ENCODE results near the gene CDK9. TPM values are rescaled to one million over a fixed set of nuclear protein-coding genes. Genes with fewer than 3 reads are reported as not detected.
A peak's percentile ranks its signal among the peaks of the same experiment; 100 is the strongest.

The CDK9 gene
- total RNA-seq, 2 donors from 2014 or later = 104 to 111 TPM

- Histone ChIP-seq H3K9me3 (no peaks in the 10 kb centered on the region), H3K36me3 (peaks cover 36% of the 10 kb centered on the region), H3K4me3 (no peak overlapping the region), H3K4me1 (ENCODE audit: control insufficient read depth in 1 of 2, low read depth in 2 of 2) (peaks cover 12 to 31% of the 10 kb centered on the region in 2 donors), H3K27me3 (replicated peaks; ENCODE audit: insufficient read depth) (no peaks in the 10 kb centered on the region), H3K27ac (peak overlapping the region; percentile 54 to 74)
- no peak for TF ChIP-seq CTCF (IDR thresholded peaks at IDR 0.05)
- DNase-seq (ENCODE audit: low spot score) (no peak), ATAC-seq (ENCODE audit: insufficient number of reproducible peaks, low FRiP score, low read depth) (no peak)
Observed at GRCh38 chr9:127794001-127794791, 8.4 kb downstream of the CDK9 start.

DNA sequence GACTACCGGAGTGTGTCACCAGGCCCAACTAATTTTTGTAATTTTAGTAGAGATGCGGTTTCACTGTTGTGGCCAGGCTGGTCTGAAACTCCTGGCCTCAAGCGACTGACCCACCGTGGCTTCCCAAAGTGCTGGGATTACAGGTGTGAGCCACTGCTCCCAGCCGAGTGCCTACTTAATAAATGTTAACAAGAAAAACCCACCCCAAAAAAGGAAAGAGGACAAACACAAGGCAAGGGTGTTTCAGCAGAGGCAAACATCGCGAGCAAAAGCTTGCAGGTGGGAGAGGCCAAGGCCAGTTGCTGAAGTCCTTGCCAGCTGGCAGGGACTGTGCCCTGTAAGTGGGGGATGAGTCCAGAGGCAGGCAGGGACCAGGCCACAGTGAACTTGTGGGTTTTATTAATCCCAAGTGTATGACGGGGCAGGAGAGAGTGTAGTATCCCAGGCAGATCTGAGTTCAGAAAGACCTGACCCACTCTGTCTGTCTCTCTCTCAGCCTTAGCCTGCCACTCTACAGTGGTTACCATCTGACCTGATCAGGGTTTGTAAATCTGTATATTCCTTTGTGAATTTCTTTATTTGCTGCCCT lies 10.5 kb downstream of the CDK9 start:
- Histone ChIP-seq H3K27ac (no peak overlapping the region), H3K4me3 (no peak overlapping the region), H3K9me3 (no peaks in the 10 kb centered on the region), H3K36me3 (peaks cover 18% of the 10 kb centered on the region), H3K4me1 (ENCODE audit: control insufficient read depth in 1 of 2, low read depth in 2 of 2) (peaks cover 12 to 25% of the 10 kb centered on the region in 2 donors), H3K27me3 (replicated peaks; ENCODE audit: insufficient read depth) (no peaks in the 10 kb centered on the region)
- TF ChIP-seq CTCF (IDR thresholded peaks at IDR 0.05) = no peak
- ATAC-seq (ENCODE audit: insufficient number of reproducible peaks, low FRiP score, low read depth) (no peak), DNase-seq (ENCODE audit: low spot score) (no peak)

DNA sequence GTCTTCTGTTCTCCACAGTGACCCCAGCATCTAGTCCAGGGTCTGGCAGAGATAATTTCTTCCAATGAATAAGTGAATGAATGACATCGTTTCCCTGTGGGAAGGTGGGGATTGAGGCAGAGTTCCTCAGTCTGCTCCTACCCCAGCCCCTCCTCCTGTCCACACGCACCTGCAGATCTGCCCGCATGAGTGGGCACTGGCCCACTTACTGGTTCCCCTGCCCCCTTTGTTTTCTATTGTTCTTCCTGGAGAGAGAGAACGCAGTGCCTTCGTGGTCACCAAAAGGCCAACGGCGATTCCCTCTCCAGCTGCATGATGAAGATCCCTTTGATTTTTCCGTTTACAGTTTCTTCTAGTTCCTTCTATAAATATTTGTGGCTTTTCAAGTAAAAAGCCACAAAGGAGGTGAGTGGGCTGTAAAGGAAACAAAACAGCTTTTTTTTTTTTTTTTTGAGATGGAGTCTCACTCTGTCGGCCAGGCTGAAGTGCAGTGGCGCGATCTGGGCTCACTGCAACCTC lies 11.1 kb downstream of the CDK9 start:
- TF ChIP-seq CTCF (IDR thresholded peaks at IDR 0.05) = no peak
- no peak for ATAC-seq (ENCODE audit: insufficient number of reproducible peaks, low FRiP score, low read depth)

GRCh38 chr9:127801955-127802575 lies 16.2 kb downstream of the CDK9 start:
- H3K27ac ChIP-seq = peak overlapping the region; percentile 78 to 99
- H3K9me3 ChIP-seq = no peaks in the 10 kb centered on the region
- peaks cover 11% of the 10 kb centered on the region for H3K36me3 ChIP-seq
- ATAC-seq (ENCODE audit: insufficient number of reproducible peaks, low FRiP score, low read depth) (no peak), DNase-seq (ENCODE audit: low spot score) (no peak)
- no peaks in the 10 kb centered on the region for H3K27me3 ChIP-seq (replicated peaks; ENCODE audit: insufficient read depth)
- peaks cover 23 to 37% of the 10 kb centered on the region in 2 donors for H3K4me1 ChIP-seq (ENCODE audit: control insufficient read depth in 1 of 2, low read depth in 2 of 2)
- peak; percentile 16 for TF ChIP-seq CTCF (IDR thresholded peaks at IDR 0.05)
- peak overlapping the region; percentile 95 for H3K4me3 ChIP-seq

More for the DNA sequence above, 11.1 kb downstream of the CDK9 start:
- H3K27me3 ChIP-seq (replicated peaks; ENCODE audit: insufficient read depth) = no peaks in the 10 kb centered on the region
- peaks cover 13 to 31% of the 10 kb centered on the region in 2 donors for H3K4me1 ChIP-seq (ENCODE audit: control insufficient read depth in 1 of 2, low read depth in 2 of 2)
- no peak for DNase-seq (ENCODE audit: low spot score)
- no peak overlapping the region for H3K4me3 ChIP-seq
- no peak overlapping the region for H3K27ac ChIP-seq
- no peaks in the 10 kb centered on the region for H3K9me3 ChIP-seq
- H3K36me3 ChIP-seq = peaks cover 12% of the 10 kb centered on the region
